HepG2 (cell line): Measurements from ENCODE around the gene CBFA2T2. TPM values are rescaled to one million over a fixed set of nuclear protein-coding genes. Genes with fewer than 3 reads are reported as not detected.
A peak's percentile ranks its signal among the peaks of the same experiment; 100 is the strongest.

Experiments used
- CEBPZ ChIP-seq: IDR thresholded peaks from 2 replicates; pipeline ENCODE4 v1.6.1; 2012; ENCODE audit warnings: low read length, improper control_type of control experiment
- CSRNP2 ChIP-seq: sonication (generic); formaldehyde crosslinking; conservative IDR thresholded peaks from 2 replicates; pipeline ENCODE4 v1.8.0; 2022; ENCODE audit warnings: low read depth, missing genetic modification reagents
- E2F1 ChIP-seq: sonication (generic); formaldehyde crosslinking; IDR thresholded peaks from 2 replicates; pipeline ENCODE4 v1.5.0; 2020; ENCODE audit warnings: missing genetic modification reagents
- EED ChIP-seq: sonication (generic); formaldehyde crosslinking; IDR thresholded peaks from 2 replicates; pipeline ENCODE4 v1.5.0; 2020; ENCODE audit warnings: mild to moderate bottlenecking, missing genetic modification reagents
- HMG20A ChIP-seq: IDR thresholded peaks from 2 replicates; pipeline ENCODE4 v1.6.1; 2016; ENCODE audit warnings: borderline replicate concordance
- KDM3A ChIP-seq: IDR thresholded peaks from 2 replicates; pipeline ENCODE4 v1.6.1; 2018; ENCODE audit warnings: low read depth, missing compliant biosample characterization
- KMT2A ChIP-seq: sonication (generic); formaldehyde crosslinking; IDR thresholded peaks from 2 replicates; pipeline ENCODE4 v1.4.0; 2020; ENCODE audit warnings: missing genetic modification reagents
- MTF2 ChIP-seq: sonication (generic); formaldehyde crosslinking; IDR thresholded peaks from 2 replicates; pipeline ENCODE4 v1.5.0; 2020; ENCODE audit warnings: missing genetic modification reagents, borderline replicate concordance
- MXI1 ChIP-seq: IDR thresholded peaks from 3 replicates; pipeline ENCODE4 v1.6.1; 2012; ENCODE audit warnings: low read depth, low read length, inconsistent platforms, borderline replicate concordance
- NCOA2 ChIP-seq: sonication (generic); formaldehyde crosslinking; IDR thresholded peaks from 2 replicates; pipeline ENCODE4 v1.8.0; 2022; ENCODE audit warnings: inconsistent platforms
- RNF2 ChIP-seq: fragments of 450-650 bp; conservative IDR thresholded peaks from 2 replicates; pipeline ENCODE4 v1.6.1; 2016; ENCODE audit warnings: low read depth
- RNF219 ChIP-seq: sonication (generic); formaldehyde crosslinking; IDR thresholded peaks from 2 replicates; pipeline ENCODE4 v1.5.0; 2020; ENCODE audit warnings: mild to moderate bottlenecking, missing genetic modification reagents
- STAT6 ChIP-seq: sonication (generic); formaldehyde crosslinking; IDR thresholded peaks from 2 replicates; pipeline ENCODE4 v1.4.0; 2020; ENCODE audit warnings: missing genetic modification reagents, mild to moderate bottlenecking, borderline replicate concordance
- ZBTB34 ChIP-seq: sonication (generic); formaldehyde crosslinking; IDR thresholded peaks from 2 replicates; pipeline ENCODE4 v1.8.0; 2022; ENCODE audit warnings: mild to moderate bottlenecking, missing genetic modification reagents
- ZBTB8A ChIP-seq: sonication (generic); formaldehyde crosslinking; IDR thresholded peaks from 2 replicates; pipeline ENCODE4 v1.4.0; 2020; ENCODE audit warnings: mild to moderate bottlenecking, low read depth, missing genetic modification reagents, borderline replicate concordance
- ZNF841 ChIP-seq: sonication (generic); formaldehyde crosslinking; IDR thresholded peaks from 2 replicates; pipeline ENCODE4 v1.8.1; 2023; ENCODE audit warnings: missing genetic modification reagents, borderline replicate concordance
- polyA plus RNA-seq, 8 experiments: library from polyadenylated mRNA; depleted of rRNA in 3 of 8; stranded (reverse) in 7 of 8; unstranded in 1 of 8; fragments of >200 nt; fragmentation: Illumina TruSeq in 4 of 8; extraction: Trizol in 4 of 8; gene quantifications; 2 replicates each; pipeline versions ENCODE4 v1.2.1 to v1.2.3, GENCODE V29; 2011 to 2016; ENCODE audit warnings: low read depth in 4 of 8, missing spikeins in 1 of 8, mixed read lengths in 1 of 8; ENCODE audit not compliant: insufficient read depth in 1 of 8
- total RNA-seq, 5 experiments: library from RNA; depleted of rRNA; stranded (reverse); fragments of >200 nt; fragmentation: Illumina TruSeq; extraction: Trizol; gene quantifications; 2 replicates each; pipeline ENCODE4 v1.2.3, GENCODE V29; 2016; ENCODE audit warnings: low read depth in 1 of 5

The CBFA2T2 gene
- total and polyA plus RNA-seq, 2 of the 13 experiments (the other 11 are each of a cell fraction or from before 2014, with no cell fraction given): 6.3 to 21.2 TPM

GRCh38 chr20:33489495-33490022 lies 337 bp upstream of the CBFA2T2 start (continued):
- TF ChIP-seq RNF219 (CRISPR knock-in tag): no peak; the same call in 1 of the 2 replicates
- TF ChIP-seq EED (CRISPR knock-in tag): no peak
- no peak for TF ChIP-seq CEBPZ
- peak; percentile 93; the same call in 2 of the 3 replicates for TF ChIP-seq MXI1
- TF ChIP-seq ZNF841 (CRISPR knock-in tag): no peak
- peak; percentile 69; the same call in 1 of the 2 replicates for TF ChIP-seq MTF2
- TF ChIP-seq HMG20A (CRISPR knock-in tag): peak; percentile 49; the same call in 1 of the 2 replicates
- TF ChIP-seq E2F1 (CRISPR knock-in tag): peak; percentile 88; the same call in 1 of the 2 replicates
- no peak; the same call in 1 of the 2 replicates for TF ChIP-seq KDM3A (CRISPR knock-in tag)
- TF ChIP-seq STAT6: no peak
- TF ChIP-seq ZBTB34: peak; percentile 58; the same call in 1 of the 2 replicates
- TF ChIP-seq ZBTB8A: no peak; the same call in 1 of the 2 replicates
- TF ChIP-seq RNF2: no peak; the same call in 1 of the 2 replicates
- no peak for TF ChIP-seq CSRNP2 (CRISPR knock-in tag)
- TF ChIP-seq KMT2A (CRISPR knock-in tag): no peak; the same call in 1 of the 2 replicates
- TF ChIP-seq NCOA2 (CRISPR knock-in tag): peak; percentile 69
